Measurements from ENCODE around the gene CCDC142.
"Not testable (repeated sequence)": the region's sequence is repeated elsewhere in the genome, so short reads cannot be mapped to it uniquely, and the experiment has no call there.

The CCDC142 gene

GRCh38 chr2:74497777-74498499 lies 15.1 kb upstream of the CCDC142 start:
- DNase-seq, result peak; percentile 38

GRCh38 chr2:74496997-74497776 lies 14.4 kb upstream of the CCDC142 start:
- no peak for DNase-seq

DNA sequence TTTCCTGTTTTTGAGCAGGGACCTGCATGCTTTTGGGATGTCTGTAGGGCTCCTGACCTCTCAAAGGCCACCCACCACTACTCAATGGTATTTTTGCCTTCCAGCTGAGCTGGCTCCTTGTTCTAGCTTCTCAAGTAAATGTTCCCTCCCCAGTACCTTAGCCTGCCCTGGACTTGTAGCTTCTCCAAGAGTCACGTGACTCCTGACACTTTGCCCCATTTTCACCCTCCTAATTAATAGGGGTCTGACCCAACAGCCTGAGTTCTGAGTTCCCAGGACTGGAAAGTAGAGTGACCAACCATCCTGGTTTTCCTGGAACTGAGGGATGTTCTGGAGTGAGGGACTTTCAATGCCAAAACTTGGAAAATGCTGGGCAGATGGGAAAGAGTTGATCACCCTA lies 12.6 kb upstream of the CCDC142 start:
- no peak for DNase-seq

DNA sequence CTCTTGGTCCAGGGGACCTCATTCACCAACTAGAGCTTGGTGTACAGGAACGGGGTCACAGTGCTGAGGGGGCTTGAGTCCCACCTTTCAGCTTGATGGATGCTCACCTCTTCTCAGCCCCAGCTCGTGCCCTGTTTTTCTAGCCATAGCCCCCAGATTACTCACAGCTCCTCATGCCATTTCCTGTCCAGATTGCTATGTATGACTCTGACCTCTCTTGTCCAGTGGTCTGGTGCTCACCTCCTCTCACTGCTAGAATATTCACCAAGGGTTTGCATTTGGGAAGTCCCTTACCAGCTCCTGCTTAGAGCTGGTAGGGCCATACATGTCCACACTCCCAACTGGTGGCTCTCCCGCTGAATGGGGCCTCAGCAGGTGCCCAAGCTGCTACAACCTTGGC lies 10.7 kb upstream of the CCDC142 start:
- no peak for DNase-seq

GRCh38 chr2:74491648-74492544 lies 9.1 kb upstream of the CCDC142 start:
- DNase-seq, result no peak

GRCh38 chr2:74489906-74490305 lies 7.1 kb upstream of the CCDC142 start:
- DNase-seq, result no peak

DNA sequence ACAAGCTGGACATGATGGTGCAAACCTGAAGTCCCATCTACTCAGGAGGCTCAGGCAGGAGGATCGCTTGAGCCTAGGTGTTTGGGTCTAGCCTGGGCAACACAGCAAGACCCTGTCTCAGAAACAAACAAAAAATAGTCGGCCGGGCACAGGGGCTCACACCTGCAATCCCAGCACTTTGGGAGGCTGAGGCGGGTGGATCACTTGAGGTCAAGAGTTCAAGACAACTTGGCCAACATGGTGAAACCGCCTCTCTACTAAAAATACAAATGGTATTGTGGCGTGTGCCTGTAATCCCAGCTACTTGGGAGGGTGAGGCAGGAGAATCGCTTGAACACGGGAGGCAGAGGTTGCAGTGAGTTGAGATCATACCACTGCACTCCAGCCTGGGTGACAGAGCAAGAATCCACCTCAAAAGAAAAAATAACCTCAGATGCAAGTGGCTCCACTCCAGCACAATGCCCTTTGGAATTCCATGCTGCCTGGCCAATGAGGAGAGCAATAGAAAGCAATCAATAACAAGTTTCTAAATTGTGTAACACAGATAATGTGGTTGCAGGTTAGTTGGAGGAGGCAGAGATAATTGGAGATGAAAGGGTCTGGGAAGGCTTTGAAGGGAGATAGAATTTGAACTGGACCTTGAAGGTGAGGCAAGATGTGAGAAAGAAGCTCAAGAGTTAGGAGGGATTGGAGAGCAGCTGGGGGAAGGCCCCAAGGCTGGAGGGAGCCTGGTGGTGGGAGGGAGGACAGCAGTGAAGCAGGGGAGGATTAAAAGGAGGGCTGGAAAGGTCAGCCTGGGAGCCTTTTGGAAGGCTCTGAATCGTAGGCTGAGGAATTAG lies 6.1 kb upstream of the CCDC142 start:
- DNase-seq, result no peak

DNA sequence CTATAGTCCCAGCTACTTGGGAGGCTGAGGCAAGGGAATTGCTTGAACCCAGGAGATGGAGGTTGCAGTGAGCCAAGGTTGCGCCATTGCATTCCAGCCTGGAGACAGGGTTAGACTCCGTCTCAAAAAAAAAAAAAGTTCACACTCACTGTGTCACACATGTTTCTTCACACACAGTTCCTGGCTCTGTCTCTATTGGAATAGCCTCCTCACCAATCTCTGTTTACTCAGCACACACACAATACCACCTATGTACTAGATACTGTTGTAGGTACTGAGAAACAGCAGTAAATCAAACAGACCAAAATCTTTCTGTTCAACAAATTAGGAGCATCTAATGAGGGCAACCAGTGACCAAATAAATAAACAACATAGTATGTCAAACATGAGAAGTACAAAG lies 3.3 kb upstream of the CCDC142 start:
- DNase-seq, result no peak

DNA sequence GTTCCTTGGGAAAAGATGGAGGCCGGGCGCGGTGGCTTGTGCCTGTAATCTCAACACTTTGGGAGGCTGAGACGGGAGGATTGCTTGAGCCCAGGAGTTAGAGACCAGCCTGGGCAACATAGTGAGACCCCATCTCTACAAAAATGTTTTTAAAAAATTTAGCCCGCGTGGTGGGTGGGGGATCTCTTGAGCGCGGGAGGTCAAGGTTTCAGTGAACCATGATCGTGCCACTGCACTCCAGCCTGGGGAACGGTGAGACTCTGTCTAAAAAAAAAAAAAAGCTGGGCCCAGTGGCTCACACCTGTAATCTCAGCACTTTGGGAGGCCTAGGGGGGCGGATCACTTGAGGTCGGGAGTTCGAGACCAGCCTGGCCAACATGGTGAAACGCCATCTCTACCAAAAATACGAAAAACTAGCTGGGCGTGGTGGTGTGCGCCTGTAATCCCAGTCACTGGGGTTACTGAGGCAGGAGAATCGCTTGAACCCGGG lies 922 bp upstream of the CCDC142 start:
- not testable (repeated sequence) for DNase-seq

DNA sequence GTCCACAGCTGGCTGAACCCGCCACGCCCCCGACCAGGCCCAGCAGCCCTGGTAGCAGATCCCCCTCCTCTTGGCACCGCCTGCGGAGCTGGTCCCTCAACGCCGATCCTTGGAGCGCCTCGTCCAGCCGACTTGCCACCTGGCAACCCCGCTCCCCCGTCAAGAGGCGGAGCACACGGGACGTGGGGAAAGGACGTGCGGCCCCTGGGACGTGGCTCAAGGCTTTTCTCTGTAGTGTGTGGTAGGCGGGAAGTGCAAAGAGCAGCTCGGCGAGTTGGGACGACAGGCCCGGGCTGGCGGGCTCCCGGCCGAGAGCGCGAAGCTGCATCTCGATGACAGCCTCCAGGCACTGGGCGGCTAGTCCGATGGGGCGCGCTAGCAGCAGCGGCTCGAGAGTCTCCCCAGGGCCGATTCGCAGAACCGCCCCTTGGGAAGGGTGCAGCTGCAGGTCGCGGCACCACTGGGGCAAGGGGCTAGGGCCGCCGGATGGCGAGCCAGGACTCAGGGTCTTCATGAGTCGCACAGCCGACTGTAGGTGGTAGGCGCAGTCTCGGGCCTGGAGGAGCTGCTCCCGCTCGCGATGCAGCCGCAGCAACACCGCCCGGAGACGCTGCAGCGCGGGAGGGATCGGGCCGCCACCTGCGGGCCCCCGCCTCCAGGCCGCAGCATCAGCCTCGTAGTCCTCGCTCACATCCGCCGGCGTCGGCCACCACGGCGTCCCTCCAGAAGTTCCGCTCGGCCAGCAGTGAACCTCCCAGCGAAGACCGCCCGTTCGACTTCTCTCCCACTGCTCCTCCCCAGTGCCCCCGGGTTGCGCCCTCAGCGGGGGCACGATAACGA lies 617 bp downstream of the CCDC142 start:
- DNase-seq, result no peak

DNA sequence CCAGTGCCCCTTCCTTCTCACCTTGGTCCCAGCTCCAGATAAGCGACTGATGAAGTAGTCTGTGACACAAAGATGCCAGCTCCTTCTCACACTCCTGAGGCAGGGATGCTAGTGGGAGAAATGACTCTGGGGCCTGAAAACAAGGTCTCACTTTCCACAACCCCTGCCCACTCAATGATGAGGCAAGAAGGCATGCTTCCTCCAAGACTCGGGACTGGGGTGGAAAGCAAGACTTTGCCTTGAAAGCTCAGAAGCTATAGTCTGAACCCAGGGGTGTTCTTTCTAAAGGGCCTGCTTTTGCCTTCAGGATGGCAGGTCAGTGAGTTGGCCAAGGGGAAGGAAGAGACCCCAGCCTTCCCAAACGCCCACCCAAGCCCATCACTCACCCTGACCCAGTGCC lies 1.4 kb downstream of the CCDC142 start:
- no peak for DNase-seq

GRCh38 chr2:74474899-74475298 lies 7.9 kb downstream of the CCDC142 start:
- DNase-seq, result no peak

- DNase-seq, result no peak
Measured at GRCh38 chr2:74474481-74474880, 8.3 kb downstream of the CCDC142 start.

- no peak for DNase-seq
Measured at GRCh38 chr2:74472945-74473258, 9.9 kb downstream of the CCDC142 start.

GRCh38 chr2:74472086-74472944 lies 10.5 kb downstream of the CCDC142 start, which contains the start of gene MRPL53:
Gene MRPL53, minus strand, starts transcription at chr2:74472680. Its CDS starts 20 bp downstream, at chr2:74472660.
- peak; percentile 72 for DNase-seq

GRCh38 chr2:74471332-74472065 lies 11.3 kb downstream of the CCDC142 start:
- no peak for DNase-seq

GRCh38 chr2:74470742-74471141 lies 12.1 kb downstream of the CCDC142 start:
- DNase-seq, result not testable (repeated sequence)

DNA sequence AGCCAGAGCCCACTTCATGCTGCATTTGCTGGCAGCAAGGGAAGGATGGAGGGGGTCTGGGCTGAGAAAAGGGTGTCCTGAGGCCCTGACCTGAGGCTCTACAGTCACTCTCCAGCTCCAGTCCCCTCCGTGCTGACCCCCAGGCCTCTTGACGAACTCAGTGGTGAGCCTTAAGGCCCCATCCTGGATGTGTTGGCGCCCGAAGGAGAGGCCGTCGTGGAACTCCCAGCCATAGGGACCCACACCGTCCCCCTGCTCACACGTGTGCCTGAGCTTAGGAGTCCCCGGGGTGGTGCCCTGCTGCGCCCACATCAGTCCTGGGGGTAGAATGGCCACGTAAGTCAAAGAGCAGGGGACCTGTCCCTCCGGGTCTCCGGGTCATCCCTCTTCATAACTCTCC lies 18.4 kb downstream of the CCDC142 start:
- DNase-seq, result no peak

DNA sequence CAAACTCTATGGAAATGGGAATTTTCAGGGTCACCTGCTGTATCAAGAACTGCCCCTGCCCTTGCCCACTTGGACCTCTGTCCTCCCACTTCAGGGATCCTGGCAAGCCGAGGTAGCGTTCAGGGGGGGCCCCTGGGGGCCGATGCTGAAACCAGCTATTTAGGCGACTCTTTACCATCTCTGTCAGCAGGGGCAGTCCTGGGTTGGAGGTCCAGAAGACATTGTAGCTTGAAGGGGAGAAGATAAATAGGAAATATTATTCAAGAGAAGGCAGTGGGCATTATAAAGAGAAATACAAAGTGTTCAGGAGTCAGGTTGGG lies 20.1 kb downstream of the CCDC142 start:
- no peak for DNase-seq
